Right lobe of liver (tissue), 4 donors: Measurements from ENCODE around the gene P2RY6.

Source experiments
- POLR2A ChIP-seq: fragments of 450-650 bp; IDR thresholded peaks from one replicate; pipeline ENCODE4 v1.6.1; 2017; ENCODE audit warnings: antibody characterized with exemption, mild to moderate bottlenecking
- TF ChIP-seq, protein P1 (sequence below), 4 donors: fragments of 200-600 bp in 3 of 4; fragments of 450-650 bp in 1 of 4; IDR thresholded peaks; one replicate each; pipeline versions ENCODE4 v1.5.1 to v1.8.0; 2016 to 2022; ENCODE audit warnings: antibody characterized with exemption in 4 of 4, mild to moderate bottlenecking in 2 of 4
- donor health status: DM: no; HTN: no; CAD: no.
- donor health status: DM: no; HTN: no; CAD: no.
- donor health status: DM: no; HTN: yes; CAD: no.

DNA sequence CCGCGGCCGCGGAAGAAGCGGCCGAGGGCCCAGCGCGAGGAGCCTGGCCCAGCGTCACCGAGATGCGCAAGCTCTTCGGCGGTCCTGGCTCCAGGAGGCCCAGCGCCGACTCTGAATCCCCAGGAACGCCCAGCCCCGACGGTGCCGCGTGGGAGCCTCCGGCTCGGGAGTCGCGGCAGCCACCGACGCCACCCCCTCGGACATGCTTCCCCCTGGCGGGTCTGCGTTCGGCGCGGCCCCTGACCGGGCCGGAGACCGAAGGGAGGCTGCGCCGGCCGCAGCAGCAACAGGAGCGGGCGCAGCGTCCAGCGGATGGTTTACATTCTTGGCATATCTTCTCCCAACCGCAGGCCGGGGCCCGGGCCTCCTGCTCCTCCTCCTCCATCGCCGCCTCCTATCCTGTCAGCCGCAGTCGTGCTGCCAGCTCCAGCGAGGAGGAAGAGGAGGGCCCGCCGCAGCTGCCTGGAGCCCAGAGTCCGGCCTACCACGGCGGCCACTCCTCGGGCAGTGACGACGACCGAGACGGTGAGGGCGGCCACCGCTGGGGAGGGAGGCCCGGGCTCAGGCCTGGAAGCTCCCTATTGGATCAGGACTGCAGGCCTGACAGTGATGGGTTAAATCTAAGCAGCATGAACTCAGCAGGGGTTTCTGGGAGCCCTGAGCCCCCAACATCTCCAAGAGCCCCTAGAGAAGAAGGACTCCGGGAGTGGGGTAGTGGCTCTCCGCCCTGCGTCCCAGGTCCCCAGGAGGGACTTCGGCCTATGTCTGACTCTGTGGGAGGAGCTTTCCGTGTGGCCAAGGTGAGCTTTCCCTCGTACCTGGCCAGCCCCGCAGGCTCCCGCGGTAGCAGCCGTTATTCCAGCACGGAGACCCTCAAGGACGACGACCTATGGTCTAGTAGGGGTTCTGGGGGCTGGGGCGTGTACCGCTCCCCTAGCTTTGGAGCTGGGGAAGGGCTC lies 37.1 kb downstream of the P2RY6 start:
- TF ChIP-seq, protein P1, sequence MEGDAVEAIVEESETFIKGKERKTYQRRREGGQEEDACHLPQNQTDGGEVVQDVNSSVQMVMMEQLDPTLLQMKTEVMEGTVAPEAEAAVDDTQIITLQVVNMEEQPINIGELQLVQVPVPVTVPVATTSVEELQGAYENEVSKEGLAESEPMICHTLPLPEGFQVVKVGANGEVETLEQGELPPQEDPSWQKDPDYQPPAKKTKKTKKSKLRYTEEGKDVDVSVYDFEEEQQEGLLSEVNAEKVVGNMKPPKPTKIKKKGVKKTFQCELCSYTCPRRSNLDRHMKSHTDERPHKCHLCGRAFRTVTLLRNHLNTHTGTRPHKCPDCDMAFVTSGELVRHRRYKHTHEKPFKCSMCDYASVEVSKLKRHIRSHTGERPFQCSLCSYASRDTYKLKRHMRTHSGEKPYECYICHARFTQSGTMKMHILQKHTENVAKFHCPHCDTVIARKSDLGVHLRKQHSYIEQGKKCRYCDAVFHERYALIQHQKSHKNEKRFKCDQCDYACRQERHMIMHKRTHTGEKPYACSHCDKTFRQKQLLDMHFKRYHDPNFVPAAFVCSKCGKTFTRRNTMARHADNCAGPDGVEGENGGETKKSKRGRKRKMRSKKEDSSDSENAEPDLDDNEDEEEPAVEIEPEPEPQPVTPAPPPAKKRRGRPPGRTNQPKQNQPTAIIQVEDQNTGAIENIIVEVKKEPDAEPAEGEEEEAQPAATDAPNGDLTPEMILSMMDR (IDR thresholded peaks at IDR 0.05) = no peak
- peak; percentile 41 for TF ChIP-seq POLR2A
